HFFc6 (cell line): ENCODE results near the gene CADPS2. TPM values are rescaled to one million over a fixed set of nuclear protein-coding genes. Genes with fewer than 3 reads are reported as not detected.

Experiments used
- DNase-seq: peaks from one replicate; pipeline ENCODE4 v3.0.0-alpha.2; 2018
- H3K27ac Mint-ChIP-seq: 2 replicates; pipeline ENCODE4 v1.8.0; 2020; ENCODE audit warnings: mild to moderate bottlenecking, mixed read lengths
- H3K27me3 Mint-ChIP-seq: 2 replicates; pipeline ENCODE4 v1.8.0; 2021; ENCODE audit warnings: mild to moderate bottlenecking, moderate library complexity, mixed read lengths; ENCODE audit not compliant: insufficient read depth
- H3K36me3 Mint-ChIP-seq: 2 replicates; pipeline ENCODE4 v1.8.0; 2021; ENCODE audit warnings: low read depth, mixed read lengths
- H3K4me1 Mint-ChIP-seq: 2 replicates; pipeline ENCODE4 v1.8.0; 2020; ENCODE audit warnings: low read depth, mixed read lengths
- H3K4me3 Mint-ChIP-seq: 2 replicates; pipeline ENCODE4 v1.8.0; 2020; ENCODE audit warnings: mild to moderate bottlenecking, moderate library complexity, mixed read lengths
- H3K9me3 Mint-ChIP-seq: 2 replicates; pipeline ENCODE4 v1.8.0; 2020; ENCODE audit warnings: mild to moderate bottlenecking, mixed read lengths
- CTCF ChIP-seq: fragments of 200-600 bp; sonication (generic); IDR thresholded peaks from 2 replicates; pipeline ENCODE4 v1.5.0; 2021; ENCODE audit warnings: antibody characterized with exemption, mild to moderate bottlenecking
- total RNA-seq, 6 experiments: library from RNA; stranded (reverse); fragmentation: NEBNext Ultra II Directional; extraction: Animal tissue kit (Norgen Biotek cat#: 25700); gene quantifications; 2 replicates in 1 of 6; 3 replicates in 5 of 6; pipeline ENCODE4 v1.2.3, GENCODE V29; 2021

The CADPS2 gene
- total RNA-seq, 6 experiments from 2014 or later, result not detected

- Mint-ChIP-seq H3K4me1 (no peaks in the 10 kb centered on the region), H3K27me3 (no peaks in the 10 kb centered on the region), H3K27ac (no peak overlapping the region), H3K36me3 (no peaks in the 10 kb centered on the region), H3K9me3 (peaks cover 35% of the 10 kb centered on the region), H3K4me3 (no peak overlapping the region)
- no peak for DNase-seq
- TF ChIP-seq CTCF, result no peak
Measured at GRCh38 chr7:122415510-122415909, 470.8 kb downstream of the CADPS2 start.

GRCh38 chr7:122413339-122413738, 472.9 kb downstream of the CADPS2 start:
- no peak overlapping the region for H3K4me3 Mint-ChIP-seq
- H3K36me3 Mint-ChIP-seq, result no peaks in the 10 kb centered on the region
- no peak overlapping the region for H3K27ac Mint-ChIP-seq
- H3K27me3 Mint-ChIP-seq, result no peaks in the 10 kb centered on the region
- DNase-seq, result no peak
- no peak for TF ChIP-seq CTCF
- no peaks in the 10 kb centered on the region for H3K4me1 Mint-ChIP-seq
- H3K9me3 Mint-ChIP-seq, result peaks cover 36% of the 10 kb centered on the region

- no peak for DNase-seq
Measured at GRCh38 chr7:122412883-122413282, 473.4 kb downstream of the CADPS2 start.

GRCh38 chr7:122412441-122412840, 473.8 kb downstream of the CADPS2 start:
- no peak for DNase-seq
- H3K4me3 Mint-ChIP-seq, result no peak overlapping the region
- H3K27ac Mint-ChIP-seq, result no peak overlapping the region

More at GRCh38 chr7:122412883-122413282, 473.4 kb downstream of the CADPS2 start:
- Mint-ChIP-seq H3K4me1 (no peaks in the 10 kb centered on the region), H3K4me3 (no peak overlapping the region), H3K27ac (no peak overlapping the region), H3K27me3 (no peaks in the 10 kb centered on the region), H3K9me3 (peaks cover 32% of the 10 kb centered on the region), H3K36me3 (no peaks in the 10 kb centered on the region)
- TF ChIP-seq CTCF, result no peak

GRCh38 chr7:122407195-122407594, 479.1 kb downstream of the CADPS2 start:
- DNase-seq, result no peak
- Mint-ChIP-seq H3K27ac (no peak overlapping the region), H3K9me3 (peaks cover 17% of the 10 kb centered on the region), H3K4me1 (no peaks in the 10 kb centered on the region), H3K27me3 (no peaks in the 10 kb centered on the region), H3K36me3 (no peaks in the 10 kb centered on the region), H3K4me3 (no peak overlapping the region)
- TF ChIP-seq CTCF, result no peak

More at GRCh38 chr7:122412441-122412840, 473.8 kb downstream of the CADPS2 start:
- Mint-ChIP-seq H3K27me3 (no peaks in the 10 kb centered on the region), H3K4me1 (no peaks in the 10 kb centered on the region), H3K36me3 (no peaks in the 10 kb centered on the region), H3K9me3 (peaks cover 27% of the 10 kb centered on the region)
- TF ChIP-seq CTCF, result no peak

- no peak for DNase-seq
- no peak overlapping the region for H3K4me3 Mint-ChIP-seq
- no peaks in the 10 kb centered on the region for H3K27me3 Mint-ChIP-seq
- peaks cover 22% of the 10 kb centered on the region for H3K9me3 Mint-ChIP-seq
- no peak overlapping the region for H3K27ac Mint-ChIP-seq
- no peak for TF ChIP-seq CTCF
- no peaks in the 10 kb centered on the region for H3K4me1 Mint-ChIP-seq
- H3K36me3 Mint-ChIP-seq, result no peaks in the 10 kb centered on the region
Measured at GRCh38 chr7:122403113-122403512, 483.1 kb downstream of the CADPS2 start.
